ENCODE measurements around the gene LCP1.

- TF ChIP-seq CBX8 (IDR thresholded peaks at IDR 0.05; ENCODE audit: borderline replicate concordance, extremely low read depth, low read depth, low read length, poor library complexity, severe bottlenecking): no peak
- TF ChIP-seq CTCF (IDR thresholded peaks at IDR 0.05 in 2 of 3, conservative IDR thresholded peaks at IDR 0.05 in 1 of 3; ENCODE audit: insufficient read depth in 2 of 3, low read depth in 1 of 3, low read length in 3 of 3): no peak
- no peak for TF ChIP-seq CEBPB (tag; IDR thresholded peaks at IDR 0.05)
- no peak for TF ChIP-seq ZBTB43 (CRISPR knock-in tag; IDR thresholded peaks at IDR 0.05)
- no peak for TF ChIP-seq EGR1 (conservative IDR thresholded peaks at IDR 0.05)
- no peak for TF ChIP-seq EZH2 (IDR thresholded peaks at IDR 0.05; ENCODE audit: borderline replicate concordance, low read depth, low read length)
These were observed 80.3 kb downstream of the LCP1 start for GRCh38 chr13:46101484-46102254.

All from K562 (cell line).